ENCODE measurements around the gene CFAP77.

GRCh38 chr9:132489536-132489935, 79.5 kb downstream of the CFAP77 start:
- TF ChIP-seq, protein P1, sequence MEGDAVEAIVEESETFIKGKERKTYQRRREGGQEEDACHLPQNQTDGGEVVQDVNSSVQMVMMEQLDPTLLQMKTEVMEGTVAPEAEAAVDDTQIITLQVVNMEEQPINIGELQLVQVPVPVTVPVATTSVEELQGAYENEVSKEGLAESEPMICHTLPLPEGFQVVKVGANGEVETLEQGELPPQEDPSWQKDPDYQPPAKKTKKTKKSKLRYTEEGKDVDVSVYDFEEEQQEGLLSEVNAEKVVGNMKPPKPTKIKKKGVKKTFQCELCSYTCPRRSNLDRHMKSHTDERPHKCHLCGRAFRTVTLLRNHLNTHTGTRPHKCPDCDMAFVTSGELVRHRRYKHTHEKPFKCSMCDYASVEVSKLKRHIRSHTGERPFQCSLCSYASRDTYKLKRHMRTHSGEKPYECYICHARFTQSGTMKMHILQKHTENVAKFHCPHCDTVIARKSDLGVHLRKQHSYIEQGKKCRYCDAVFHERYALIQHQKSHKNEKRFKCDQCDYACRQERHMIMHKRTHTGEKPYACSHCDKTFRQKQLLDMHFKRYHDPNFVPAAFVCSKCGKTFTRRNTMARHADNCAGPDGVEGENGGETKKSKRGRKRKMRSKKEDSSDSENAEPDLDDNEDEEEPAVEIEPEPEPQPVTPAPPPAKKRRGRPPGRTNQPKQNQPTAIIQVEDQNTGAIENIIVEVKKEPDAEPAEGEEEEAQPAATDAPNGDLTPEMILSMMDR (IDR thresholded peaks at IDR 0.05; ENCODE audit: insufficient read depth, low read length) = no peak
- TF ChIP-seq GABPA (IDR thresholded peaks at IDR 0.05; ENCODE audit: low read depth) = no peak
- TF ChIP-seq REST (IDR thresholded peaks at IDR 0.05; ENCODE audit: insufficient replicate concordance, low read depth) = no peak
- no peak for TF ChIP-seq POLR2AphosphoS5 (IDR thresholded peaks at IDR 0.05; ENCODE audit: low read depth)
